WTC11 (cell line): ENCODE measurements around the gene RPTOR.

ENCODE experiments used
- ATF3 ChIP-seq: sonication (generic); formaldehyde crosslinking; conservative IDR thresholded peaks from 2 replicates; pipeline ENCODE4 v1.8.1; 2022; ENCODE audit warnings: mild to moderate bottlenecking, missing genetic modification reagents
- CREB1 ChIP-seq: sonication (generic); formaldehyde crosslinking; IDR thresholded peaks from 2 replicates; pipeline ENCODE4 v1.8.0; 2023; ENCODE audit warnings: mild to moderate bottlenecking, missing genetic modification reagents
- CTCF ChIP-seq: fragments of 200-600 bp; IDR thresholded peaks from 2 replicates; pipeline ENCODE4 v1.8.0; 2022; ENCODE audit warnings: antibody characterized with exemption
- SMAD4 ChIP-seq: sonication (generic); formaldehyde crosslinking; IDR thresholded peaks from 2 replicates; pipeline ENCODE4 v1.8.0; 2022; ENCODE audit warnings: mild to moderate bottlenecking, missing genetic modification reagents

- TF ChIP-seq CTCF (no peak), SMAD4 (no peak), CREB1 (no peak), ATF3 (CRISPR knock-in tag) (no peak)
These were observed 303.0 kb downstream of the RPTOR start for GRCh38 chr17:80847496-80848230.
